Right lobe of liver (tissue), 6 donors: ENCODE measurements around the gene FTL. TPM values are rescaled to one million over a fixed set of nuclear protein-coding genes. Genes with fewer than 3 reads are reported as not detected.

ENCODE experiments used
- ATAC-seq, 4 donors: fragments of 200-7000 bp; cut with Tn5 transposase; one replicate each; pipeline ENCODE4 v1.9.1; 2020; ENCODE audit warnings: mild to moderate bottlenecking in 4 of 4, moderate library complexity in 4 of 4
- DNase-seq, 3 donors: peaks; one replicate each; pipeline ENCODE4 v3.0.0-alpha.2; 2020
- H3K27ac ChIP-seq, 3 donors: fragments of 200-600 bp; one replicate each; pipeline ENCODE4 v1.8.0; 2022
- H3K27me3 ChIP-seq, 2 donors: fragments of 200-600 bp; one replicate each; pipeline ENCODE4 v1.8.0; 2022
- H3K36me3 ChIP-seq, 4 donors: fragments of 200-600 bp; sonication (generic) in 1 of 4; one replicate each; pipeline versions ENCODE4 v1.5.1 to v1.8.0; 2017 to 2022; ENCODE audit warnings: control low read depth in 1 of 4
- H3K4me1 ChIP-seq, 4 donors: fragments of 200-600 bp; sonication (generic) in 1 of 4; one replicate each; pipeline versions ENCODE4 v1.5.1 to v1.8.0; 2017 to 2022; ENCODE audit warnings: control low read depth in 1 of 4
- H3K4me3 ChIP-seq, 3 donors: fragments of 200-600 bp; one replicate each; pipeline ENCODE4 v1.8.0; 2022
- H3K9me3 ChIP-seq, 4 donors: fragments of 200-600 bp; sonication (generic) in 1 of 4; one replicate each; pipeline versions ENCODE4 v1.5.1 to v1.8.0; 2017 to 2022; ENCODE audit warnings: control low read depth in 1 of 4
- POLR2A ChIP-seq: fragments of 450-650 bp; IDR thresholded peaks from one replicate; pipeline ENCODE4 v1.6.1; 2017; ENCODE audit warnings: antibody characterized with exemption, mild to moderate bottlenecking
- WGBS: methylation state at CpG from one replicate; pipeline ENCODE4 v1.1.6; 2018; ENCODE audit warnings: low coverage, low lambda C conversion rate; ENCODE audit not compliant: insufficient coverage; ENCODE audit errors: missing lambda C conversion rate; 5-methylcytosine and 5-hydroxymethylcytosine counted together
- intact Hi-C, 2 donors: fragments of 100-400 bp; cut with DNase I; formaldehyde crosslinking; loops; one replicate each; pipeline versions ENCODE4 v1.11.2 to v1.14.1; 2022
- total RNA-seq, 6 experiments: library from RNA; depleted of rRNA in 2 of 6; stranded (reverse); fragments of >200 nt in 2 of 6; fragmentation: NEBNext Ultra II Directional in 3 of 6; extraction: Animal tissue kit (Norgen Biotek cat#: 25700) in 3 of 6; gene quantifications; one replicate each; pipeline versions ENCODE4 v1.1.0 to v1.2.4, GENCODE V29; 2016 to 2023
- TF ChIP-seq, protein P1 (sequence below), 4 donors: fragments of 200-600 bp in 3 of 4; fragments of 450-650 bp in 1 of 4; IDR thresholded peaks; one replicate each; pipeline versions ENCODE4 v1.5.1 to v1.8.0; 2016 to 2022; ENCODE audit warnings: antibody characterized with exemption in 4 of 4, mild to moderate bottlenecking in 2 of 4
- donor health status: DM: no; HTN: yes; CAD: no.
- donor health status: DM: no; HTN: no; CAD: no.
- donor health status: DM: no; HTN: no; CAD: no.
- donor health status: DM: no; HTN: yes; CAD: no.
- donor health status: DM: no; HTN: yes; CAD: no.

FTL gene
- total RNA-seq, 6 experiments from 2014 or later, result 5,005 to 19,229 (median 10,447) TPM

DNA sequence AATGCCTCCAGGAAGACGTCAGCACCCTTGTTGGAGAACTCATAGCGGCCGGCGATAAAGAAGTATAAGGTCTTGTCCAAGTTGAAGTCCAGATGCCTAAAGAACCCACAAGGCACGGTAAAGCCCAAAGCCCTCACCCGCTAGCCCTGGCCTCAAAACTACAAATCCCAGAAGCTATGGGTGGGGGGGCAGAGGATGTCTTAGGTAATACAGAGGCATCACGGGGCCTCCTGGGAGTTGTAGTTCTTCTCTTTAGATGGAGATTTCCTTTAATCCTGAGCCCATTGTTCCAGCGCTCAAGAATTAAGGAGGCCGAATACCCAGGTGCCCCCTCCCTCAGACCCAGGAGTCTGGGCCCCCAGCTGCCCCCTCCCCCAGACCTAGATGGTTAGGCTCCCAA is 17.2 kb downstream of the FTL start:
- 73% methylated on average over 3 of the region's 9 CpGs for WGBS
- Histone ChIP-seq H3K36me3 (peaks cover 0 to 45% (median 5%) of the 10 kb centered on the region in 4 donors), H3K27me3 (no peaks in the 10 kb centered on the region), H3K4me1 (peaks cover 0 to 4% (median 0%) of the 10 kb centered on the region in 4 donors), H3K4me3 (no peak overlapping the region), H3K9me3 (no peaks in the 10 kb centered on the region), H3K27ac (no peak overlapping the region)
- no peak for ATAC-seq
- no peak for TF ChIP-seq POLR2A
- TF ChIP-seq, protein P1, sequence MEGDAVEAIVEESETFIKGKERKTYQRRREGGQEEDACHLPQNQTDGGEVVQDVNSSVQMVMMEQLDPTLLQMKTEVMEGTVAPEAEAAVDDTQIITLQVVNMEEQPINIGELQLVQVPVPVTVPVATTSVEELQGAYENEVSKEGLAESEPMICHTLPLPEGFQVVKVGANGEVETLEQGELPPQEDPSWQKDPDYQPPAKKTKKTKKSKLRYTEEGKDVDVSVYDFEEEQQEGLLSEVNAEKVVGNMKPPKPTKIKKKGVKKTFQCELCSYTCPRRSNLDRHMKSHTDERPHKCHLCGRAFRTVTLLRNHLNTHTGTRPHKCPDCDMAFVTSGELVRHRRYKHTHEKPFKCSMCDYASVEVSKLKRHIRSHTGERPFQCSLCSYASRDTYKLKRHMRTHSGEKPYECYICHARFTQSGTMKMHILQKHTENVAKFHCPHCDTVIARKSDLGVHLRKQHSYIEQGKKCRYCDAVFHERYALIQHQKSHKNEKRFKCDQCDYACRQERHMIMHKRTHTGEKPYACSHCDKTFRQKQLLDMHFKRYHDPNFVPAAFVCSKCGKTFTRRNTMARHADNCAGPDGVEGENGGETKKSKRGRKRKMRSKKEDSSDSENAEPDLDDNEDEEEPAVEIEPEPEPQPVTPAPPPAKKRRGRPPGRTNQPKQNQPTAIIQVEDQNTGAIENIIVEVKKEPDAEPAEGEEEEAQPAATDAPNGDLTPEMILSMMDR (IDR thresholded peaks at IDR 0.05), result no peak
- no peak for DNase-seq
- intact Hi-C loops, result no loop called here

DNA sequence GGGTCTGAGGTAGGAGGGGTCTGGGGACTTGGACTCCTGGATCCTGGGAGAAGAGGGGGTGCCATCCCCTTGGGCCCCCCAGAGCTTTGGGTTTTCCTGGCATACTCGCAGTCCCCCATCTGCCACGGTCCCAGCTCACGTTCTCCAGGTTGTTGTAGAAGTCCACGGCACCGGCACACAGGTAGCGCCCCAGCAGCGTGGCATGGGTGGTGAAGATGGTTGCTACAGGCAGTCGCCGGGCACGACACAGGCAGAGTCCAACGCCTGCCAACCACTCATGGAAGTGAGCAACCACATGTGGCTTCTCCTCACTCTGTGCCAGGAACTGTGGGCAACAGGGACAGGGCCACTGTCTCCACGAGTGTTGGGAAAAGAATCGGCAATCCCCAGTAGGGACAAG is 20.6 kb downstream of the FTL start:
- Histone ChIP-seq H3K27ac (no peak overlapping the region), H3K4me3 (no peak overlapping the region), H3K27me3 (no peaks in the 10 kb centered on the region), H3K4me1 (peaks cover 0 to 4% (median 0%) of the 10 kb centered on the region in 4 donors), H3K9me3 (no peaks in the 10 kb centered on the region), H3K36me3 (peaks cover 0 to 52% (median 5%) of the 10 kb centered on the region in 4 donors)
- no CpG with 5 or more reads among the region's 13 CpGs for WGBS
- TF ChIP-seq, protein P1 (IDR thresholded peaks at IDR 0.05), result no peak
- no peak for TF ChIP-seq POLR2A
- DNase-seq (no peak), ATAC-seq (peak in 1 of 4 donors; percentile 5)
- intact Hi-C loops, result no loop called here

DNA sequence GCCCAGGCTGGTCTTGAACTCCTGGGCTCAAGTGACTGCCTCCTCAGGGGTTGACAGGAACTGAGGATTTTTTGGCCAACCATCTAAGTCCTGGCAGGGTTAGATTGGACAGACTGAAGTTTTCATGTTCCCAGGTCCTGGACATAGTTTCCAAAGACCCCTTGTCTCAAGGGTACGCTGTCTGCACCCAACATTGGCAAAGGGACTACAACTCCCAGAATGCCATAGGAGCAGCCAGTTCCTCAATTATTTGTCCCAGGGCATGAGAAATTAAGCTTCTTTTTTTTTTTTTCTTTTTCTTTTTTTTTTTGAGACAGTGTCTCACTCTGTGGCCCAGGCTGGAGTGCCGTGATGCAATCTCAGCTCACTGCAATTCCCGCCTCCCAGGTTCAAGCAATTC is 21.1 kb downstream of the FTL start:
- no peaks in the 10 kb centered on the region for H3K9me3 ChIP-seq
- 100% methylated on average over 2 of the region's 3 CpGs for WGBS
- no peak for TF ChIP-seq POLR2A
- TF ChIP-seq, protein P1 (IDR thresholded peaks at IDR 0.05), result no peak
- no peak for DNase-seq
- peaks cover 0 to 52% (median 5%) of the 10 kb centered on the region in 4 donors for H3K36me3 ChIP-seq
- intact Hi-C loops, result no loop called here
- H3K27ac ChIP-seq, result no peak overlapping the region
- no peak for ATAC-seq
- no peak overlapping the region for H3K4me3 ChIP-seq
- H3K27me3 ChIP-seq, result no peaks in the 10 kb centered on the region
- peaks cover 0 to 4% (median 0%) of the 10 kb centered on the region in 4 donors for H3K4me1 ChIP-seq

DNA sequence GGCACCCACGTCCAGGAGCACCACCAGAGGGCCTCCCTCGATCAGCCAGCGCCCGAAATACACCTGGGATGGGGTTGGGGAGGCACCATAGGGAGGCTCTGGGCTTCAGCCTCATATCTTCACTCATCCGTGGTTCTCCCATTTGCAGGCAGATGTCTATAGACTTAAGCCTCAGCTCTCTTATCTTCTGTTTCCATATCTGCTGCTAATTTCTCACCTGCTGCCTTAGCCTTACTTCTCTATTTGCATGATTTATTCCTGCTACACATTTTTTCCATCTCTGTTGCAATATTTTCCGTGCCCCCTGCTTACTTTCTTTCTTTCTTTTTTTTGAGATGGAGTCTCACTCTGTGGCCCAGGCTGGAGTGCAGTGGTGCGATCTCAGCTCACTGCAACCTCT is 22.2 kb downstream of the FTL start:
- H3K4me3 ChIP-seq, result no peak overlapping the region
- H3K27me3 ChIP-seq, result no peaks in the 10 kb centered on the region
- DNase-seq (no peak), ATAC-seq (no peak)
- intact Hi-C loops, result no loop called here
- TF ChIP-seq POLR2A, result no peak
- TF ChIP-seq, protein P1 (IDR thresholded peaks at IDR 0.05), result no peak
- H3K4me1 ChIP-seq, result peaks cover 0 to 13% (median 5%) of the 10 kb centered on the region in 4 donors
- H3K9me3 ChIP-seq, result no peaks in the 10 kb centered on the region
- 88% methylated on average over 3 of the region's 7 CpGs for WGBS
- H3K27ac ChIP-seq, result no peak overlapping the region
- peaks cover 0 to 41% (median 5%) of the 10 kb centered on the region in 4 donors for H3K36me3 ChIP-seq

DNA sequence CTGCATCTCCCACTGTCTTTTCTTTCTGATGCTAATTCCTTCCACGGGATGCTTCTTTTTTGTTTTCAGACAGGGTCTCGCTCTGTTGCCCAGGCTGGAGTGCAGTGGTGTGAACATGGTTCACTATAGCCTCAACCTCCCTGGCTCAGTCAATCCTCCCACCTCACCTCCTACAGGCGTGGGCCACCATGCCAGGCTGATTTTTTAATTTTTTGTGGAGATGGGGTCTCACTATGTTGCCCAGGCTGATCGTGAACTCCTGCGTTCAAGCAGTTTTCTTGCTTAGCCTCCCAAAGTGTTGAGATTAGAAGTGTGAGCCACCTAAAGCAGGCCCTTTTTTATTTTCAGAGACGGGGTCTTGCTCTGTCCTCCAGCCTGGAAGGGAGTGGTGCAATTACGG is 23.2 kb downstream of the FTL start:
- Histone ChIP-seq H3K9me3 (no peaks in the 10 kb centered on the region), H3K27me3 (no peaks in the 10 kb centered on the region), H3K4me1 (peaks cover 0 to 13% (median 5%) of the 10 kb centered on the region in 4 donors), H3K4me3 (no peak overlapping the region), H3K27ac (no peak overlapping the region), H3K36me3 (peaks cover 0 to 36% (median 5%) of the 10 kb centered on the region in 4 donors)
- 89% methylated on average over 7 of the region's 7 CpGs for WGBS
- ATAC-seq (no peak), DNase-seq (no peak)
- intact Hi-C loops, result no loop called here
- TF ChIP-seq, protein P1 (IDR thresholded peaks at IDR 0.05), result no peak
- TF ChIP-seq POLR2A, result no peak
